Measurements from ENCODE around the gene GOLGA8B.

- TF ChIP-seq POLR2A (IDR thresholded peaks at IDR 0.05) (no peak), CTCF (IDR thresholded peaks at IDR 0.05) (no peak)
These were observed 35.7 kb upstream of the GOLGA8B start for GRCh38 chr15:34619151-34619550.

Measured in prostate gland (tissue), 2 donors.